Lung (tissue), 16 donors: ENCODE data around the gene RHEBL1. TPM values are rescaled to one million over a fixed set of nuclear protein-coding genes. Genes with fewer than 3 reads are reported as not detected.

ENCODE experiments used
- ATAC-seq: fragments of 200-7000 bp; cut with Tn5 transposase; one replicate; pipeline ENCODE4 v1.9.1; 2020; ENCODE audit warnings: moderate number of reproducible peaks; ENCODE audit not compliant: insufficient read depth, low FRiP score
- DNase-seq, 3 donors: peaks; one replicate each; pipeline ENCODE4 v3.0.0-alpha.2; 2013 to 2017
- H3K27ac ChIP-seq, 2 donors: one replicate each; pipeline ENCODE4 v1.5.1; 2013; ENCODE audit warnings: mild to moderate bottlenecking in 2 of 2, moderate library complexity in 2 of 2, control low read depth in 1 of 2, inconsistent platforms in 1 of 2, low read depth in 1 of 2, low read length in 1 of 2
- H3K27me3 ChIP-seq, 3 donors: one replicate each; pipeline ENCODE4 v1.5.1; 2013; ENCODE audit warnings: low read length in 2 of 3; ENCODE audit not compliant: control insufficient read depth in 3 of 3, insufficient read depth in 3 of 3
- H3K36me3 ChIP-seq, 4 donors: one replicate each; pipeline ENCODE4 v1.5.1; 2013; ENCODE audit warnings: low read length in 4 of 4, mild to moderate bottlenecking in 1 of 4, moderate library complexity in 1 of 4; ENCODE audit not compliant: control insufficient read depth in 4 of 4, insufficient read depth in 4 of 4
- H3K4me1 ChIP-seq, 5 donors: one replicate each; pipeline ENCODE4 v1.5.1; 2013; ENCODE audit warnings: low read length in 5 of 5, mild to moderate bottlenecking in 2 of 5, moderate library complexity in 1 of 5; ENCODE audit not compliant: control insufficient read depth in 5 of 5, insufficient read depth in 5 of 5
- H3K4me3 ChIP-seq: one replicate; pipeline ENCODE4 v1.5.1; 2013; ENCODE audit warnings: mild to moderate bottlenecking, control low read depth, moderate library complexity
- H3K9ac ChIP-seq, 2 donors: one replicate each; pipeline ENCODE4 v1.5.1; 2013; ENCODE audit warnings: low read length in 2 of 2, control low read depth in 1 of 2; ENCODE audit not compliant: insufficient read depth in 1 of 2
- H3K9me3 ChIP-seq, 4 donors: one replicate each; pipeline ENCODE4 v1.5.1; 2013; ENCODE audit warnings: low read length in 3 of 4, mild to moderate bottlenecking in 1 of 4, moderate library complexity in 1 of 4; ENCODE audit not compliant: control insufficient read depth in 4 of 4, insufficient read depth in 3 of 4
- CTCF ChIP-seq: IDR thresholded peaks from 2 replicates; pipeline ENCODE4 v1.5.1; 2012; ENCODE audit warnings: mild to moderate bottlenecking; ENCODE audit errors: control extremely low read depth, extremely low read depth
- WGBS, 2 donors: extraction: QIAGEN DNeasy Blood & Tissue Kit; methylation state at CpG; one replicate each; pipeline ENCODE4 v1.1.7; 2013; 5-methylcytosine and 5-hydroxymethylcytosine counted together
- long read RNA-seq, 5 donors: transcript quantifications; one replicate each; lab custom pipeline, GENCODE V29; 2026
- polyA plus RNA-seq, 2 donors: library from polyadenylated mRNA; stranded (reverse); fragments of 200-250 nt; gene quantifications; one replicate each; pipeline ENCODE4 v1.2.1, GENCODE V29; 2013
- total RNA-seq, 2 donors: library from RNA; depleted of rRNA in 1 of 2; stranded (reverse); fragments of >200 nt in 1 of 2; gene quantifications; one replicate each; pipeline ENCODE4 v1.2.1, GENCODE V29; 2014 to 2021
- donor health status: control.
- donor health status: control.
- donor health status: Bipolar disorder and iron deficiency.
- donor health status: healthy.
- donor health status: DM: yes; HTN: yes; CAD: no.

RHEBL1 gene
- 1 to 10 TPM in 1 of 2 donors, under 1 TPM in 1; 0.51 to 2.4 TPM for total RNA-seq
- 1 to 10 TPM; 1.8 to 2.6 TPM for polyA plus RNA-seq
- long read RNA-seq, donor 1, result 0 reads
- long read RNA-seq, donor 2, result 0 reads
- long read RNA-seq, donor 3, result 0 reads
- long read RNA-seq, donor 4, partial matches to known transcripts, result 0 of 1 reads
- long read RNA-seq, donor 4, other reads (novel, unspliced or antisense), result 0 of 1 reads
- long read RNA-seq, donor 5, partial matches to known transcripts, result 0 of 1 reads
- long read RNA-seq, donor 5, other reads (novel, unspliced or antisense), result 0 of 1 reads

- H3K4me1 ChIP-seq, result peaks cover 0 to 15% (median 3%) of the 10 kb centered on the region in 5 donors
- peak; percentile 100 for ATAC-seq
- no peaks in the 10 kb centered on the region for H3K36me3 ChIP-seq
- peak; percentile 98 for DNase-seq
- H3K9ac ChIP-seq, result peak within 1 kb of the TSS; percentile 41 to 66
- no peaks in the 10 kb centered on the region for H3K27me3 ChIP-seq
- peak within 1 kb of the TSS; percentile 75 for H3K4me3 ChIP-seq
- H3K27ac ChIP-seq, result peak within 1 kb of the TSS; percentile 71 to 89
- H3K9me3 ChIP-seq, result no peaks in the 10 kb centered on the region
- 0% methylated on average over 60 of the region's 60 CpGs for WGBS, 2 donors
- no peak for TF ChIP-seq CTCF
These were observed at the start of gene RHEBL1 for GRCh38 chr12:49069507-49070346. Gene RHEBL1 (minus strand): TSS chr12:49069979. CDS start chr12:49069785, 194 bp downstream.

DNA sequence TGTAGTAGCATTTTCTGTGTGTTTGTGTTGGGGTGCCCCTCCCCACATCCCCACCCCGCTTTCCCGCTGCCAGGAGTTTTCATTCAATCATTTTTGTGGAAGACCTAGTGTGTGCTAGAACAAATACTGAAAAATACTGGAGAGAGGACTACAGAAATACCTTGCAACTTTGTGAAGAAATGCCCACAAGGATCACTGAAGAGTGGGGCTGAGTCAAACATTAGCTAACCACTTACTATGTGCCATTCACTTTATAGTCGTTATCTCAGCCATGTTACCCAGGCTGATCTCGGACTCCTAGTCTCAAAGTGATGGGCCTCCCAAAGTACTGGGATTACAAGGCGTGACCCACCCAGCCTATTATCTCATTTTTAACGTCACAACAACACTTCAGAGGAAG lies 41.4 kb upstream of the RHEBL1 start:
- Histone ChIP-seq H3K27ac (peak overlapping the region; percentile 71 to 78), H3K9me3 (no peaks in the 10 kb centered on the region), H3K4me1 (peaks cover 0 to 17% (median 8%) of the 10 kb centered on the region in 5 donors), H3K9ac (peak overlapping the region in 1 of 2 donors; percentile 84), H3K27me3 (no peaks in the 10 kb centered on the region), H3K36me3 (peaks cover 0 to 3% (median under 1%) of the 10 kb centered on the region in 4 donors), H3K4me3 (no peak overlapping the region)
- no peak for DNase-seq
- TF ChIP-seq CTCF, result no peak
- 48 to 50% methylated on average over 6 of the region's 6 CpGs for whole genome bisulfite sequencing, 2 donors
- ATAC-seq, result no peak

DNA sequence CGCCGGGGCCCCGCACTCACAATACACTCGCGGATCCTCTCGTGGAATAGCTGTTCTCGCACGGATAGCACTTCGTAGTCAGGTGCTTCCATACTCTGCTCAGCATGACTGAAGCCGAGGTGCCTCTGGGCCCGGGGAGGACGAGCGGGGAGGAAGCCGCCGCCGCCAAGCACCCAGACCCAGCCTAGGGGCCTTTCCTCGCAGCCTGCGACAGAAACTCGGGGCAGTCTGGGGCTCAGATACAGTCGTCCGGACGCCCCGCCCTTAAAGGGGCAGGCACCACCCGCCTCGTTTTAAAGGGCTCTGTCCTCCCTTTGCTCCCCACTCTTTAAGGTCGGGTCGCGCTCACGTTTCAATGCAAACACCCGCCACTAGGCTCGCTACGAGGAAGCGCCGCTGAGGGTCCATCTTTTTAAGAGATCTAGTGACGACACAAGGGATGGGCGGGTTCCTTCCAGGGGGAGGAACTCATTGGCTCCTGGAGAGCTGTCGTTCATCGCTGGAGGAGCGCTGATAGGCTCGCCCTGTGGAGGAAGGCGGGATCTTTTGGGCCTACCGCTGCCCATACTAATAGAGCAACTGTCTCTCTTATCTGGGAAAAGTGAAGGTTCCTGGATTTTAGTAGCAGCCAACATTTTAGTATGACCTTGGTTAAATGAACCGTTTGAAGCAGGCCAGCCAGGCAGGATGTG lies 40.8 kb upstream of the RHEBL1 start, which contains the start of gene LMBR1L:
Gene LMBR1L, minus strand, starts transcription at position 384 of the 692 bp plus-strand sequence. Its CDS starts 292 bp downstream, at position 92.
- peak; percentile 98 to 99 (median 99) for DNase-seq
- H3K27ac ChIP-seq, result peak within 1 kb of the TSS; percentile 86 to 96
- H3K4me3 ChIP-seq, result peak within 1 kb of the TSS; percentile 56
- no peaks in the 10 kb centered on the region for H3K9me3 ChIP-seq
- TF ChIP-seq CTCF, result no peak
- 0% methylated on average over 36 to 43 of the region's 43 CpGs for WGBS, 2 donors
- H3K36me3 ChIP-seq, result peaks cover 0 to 6% (median 2%) of the 10 kb centered on the region in 4 donors
- H3K4me1 ChIP-seq, result peaks cover 0 to 19% (median 8%) of the 10 kb centered on the region in 5 donors
- H3K27me3 ChIP-seq, result no peaks in the 10 kb centered on the region
- H3K9ac ChIP-seq, result peak within 1 kb of the TSS; percentile 94 to 95
- ATAC-seq, result peak; percentile 97
